GM19455 (cell line): ENCODE results near the gene TSSK6.

Experiments used
- ATAC-seq: cut with Tn5 transposase; IDR thresholded peaks from one replicate; pipeline ENCODE4 v1.9.1; 2021; ENCODE audit not compliant: unreplicated experiment

Gene TSSK6

GRCh38 chr19:19514881-19515641 lies at the start of gene TSSK6:
Gene TSSK6, minus strand, starts transcription at chr19:19515548. Its CDS starts 121 bp downstream, at chr19:19515427.
- ATAC-seq = no peak

- ATAC-seq = no peak
Observed at GRCh38 chr19:19563348-19563848, 48.0 kb upstream of the TSSK6 start.

GRCh38 chr19:19562665-19563347 lies 47.5 kb upstream of the TSSK6 start:
- no peak for ATAC-seq

- no peak for ATAC-seq
Observed at GRCh38 chr19:19561946-19562664, 46.8 kb upstream of the TSSK6 start.

GRCh38 chr19:19559931-19560330 lies 44.6 kb upstream of the TSSK6 start:
- ATAC-seq = no peak

- no peak for ATAC-seq
Observed at GRCh38 chr19:19558636-19559035, 43.3 kb upstream of the TSSK6 start.

- ATAC-seq = no peak
Observed at GRCh38 chr19:19558055-19558454, 42.7 kb upstream of the TSSK6 start.

GRCh38 chr19:19554074-19555023 lies 39.0 kb upstream of the TSSK6 start:
- no peak for ATAC-seq

GRCh38 chr19:19553670-19554069 lies 38.3 kb upstream of the TSSK6 start:
- no peak for ATAC-seq

GRCh38 chr19:19552798-19553197 lies 37.5 kb upstream of the TSSK6 start:
- ATAC-seq = no peak

GRCh38 chr19:19551853-19552192 lies 36.5 kb upstream of the TSSK6 start:
- ATAC-seq = no peak

- no peak for ATAC-seq
Observed at GRCh38 chr19:19550972-19551852, 35.9 kb upstream of the TSSK6 start.

- no peak for ATAC-seq
Observed at GRCh38 chr19:19550485-19550929, 35.2 kb upstream of the TSSK6 start.

- no peak for ATAC-seq
Observed at GRCh38 chr19:19549804-19550464, 34.6 kb upstream of the TSSK6 start.

- ATAC-seq = no peak
Observed at GRCh38 chr19:19548915-19549759, 33.8 kb upstream of the TSSK6 start.

GRCh38 chr19:19547674-19548336 lies 32.5 kb upstream of the TSSK6 start:
- no peak for ATAC-seq

- ATAC-seq = no peak
Observed at GRCh38 chr19:19546751-19547162, 31.4 kb upstream of the TSSK6 start.

GRCh38 chr19:19545707-19546106 lies 30.4 kb upstream of the TSSK6 start:
- no peak for ATAC-seq
